C4-2B (cell line): ENCODE results near the gene SPATA13.

Source experiments
- H3K27ac ChIP-seq: fragments of 450-650 bp; 2 replicates; pipeline ENCODE4 v1.5.1; 2017
- ZFX ChIP-seq: fragments of 450-650 bp; IDR thresholded peaks from 2 replicates; pipeline ENCODE4 v1.6.1; 2017
- TF ChIP-seq, protein P1 (sequence below): fragments of 450-650 bp; conservative IDR thresholded peaks from 2 replicates; pipeline ENCODE4 v1.5.1; 2017; ENCODE audit warnings: mild to moderate bottlenecking

The SPATA13 gene

DNA sequence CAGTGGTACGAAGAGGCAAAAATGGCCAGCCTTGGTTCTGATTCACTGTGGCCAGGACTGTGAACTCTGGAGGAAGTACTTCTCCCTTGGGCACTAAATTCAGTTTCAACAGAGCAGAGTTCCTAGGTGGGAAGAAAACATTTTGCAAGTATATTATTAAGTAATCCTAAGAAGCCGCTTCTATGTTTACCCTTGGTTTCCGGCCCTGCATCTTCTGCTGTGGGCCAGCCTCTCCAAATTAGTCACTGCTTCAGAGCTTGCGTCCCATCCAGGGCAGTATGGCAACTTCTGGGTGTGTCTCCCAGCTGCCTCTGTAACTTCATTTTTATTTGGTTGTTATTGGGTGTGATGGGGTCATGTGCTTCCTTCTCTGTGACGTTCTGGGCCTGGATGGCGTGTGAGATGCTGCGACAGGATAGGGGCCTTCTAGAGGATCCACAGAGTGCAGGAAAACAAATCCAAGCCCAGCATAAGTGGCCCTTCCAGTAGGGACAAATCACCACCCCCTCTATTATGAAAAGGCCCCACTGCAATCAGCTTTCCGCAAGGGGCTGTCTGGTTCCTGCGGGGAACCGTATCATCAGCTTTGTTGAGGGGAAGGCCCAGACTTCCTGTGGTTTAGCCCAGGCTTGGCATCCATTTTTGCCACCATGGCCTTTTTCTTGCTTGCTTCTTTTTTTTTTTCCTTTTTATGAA, 93.8 kb downstream of the SPATA13 start:
- no peak overlapping the region for H3K27ac ChIP-seq
- TF ChIP-seq ZFX: no peak
- TF ChIP-seq, protein P1, sequence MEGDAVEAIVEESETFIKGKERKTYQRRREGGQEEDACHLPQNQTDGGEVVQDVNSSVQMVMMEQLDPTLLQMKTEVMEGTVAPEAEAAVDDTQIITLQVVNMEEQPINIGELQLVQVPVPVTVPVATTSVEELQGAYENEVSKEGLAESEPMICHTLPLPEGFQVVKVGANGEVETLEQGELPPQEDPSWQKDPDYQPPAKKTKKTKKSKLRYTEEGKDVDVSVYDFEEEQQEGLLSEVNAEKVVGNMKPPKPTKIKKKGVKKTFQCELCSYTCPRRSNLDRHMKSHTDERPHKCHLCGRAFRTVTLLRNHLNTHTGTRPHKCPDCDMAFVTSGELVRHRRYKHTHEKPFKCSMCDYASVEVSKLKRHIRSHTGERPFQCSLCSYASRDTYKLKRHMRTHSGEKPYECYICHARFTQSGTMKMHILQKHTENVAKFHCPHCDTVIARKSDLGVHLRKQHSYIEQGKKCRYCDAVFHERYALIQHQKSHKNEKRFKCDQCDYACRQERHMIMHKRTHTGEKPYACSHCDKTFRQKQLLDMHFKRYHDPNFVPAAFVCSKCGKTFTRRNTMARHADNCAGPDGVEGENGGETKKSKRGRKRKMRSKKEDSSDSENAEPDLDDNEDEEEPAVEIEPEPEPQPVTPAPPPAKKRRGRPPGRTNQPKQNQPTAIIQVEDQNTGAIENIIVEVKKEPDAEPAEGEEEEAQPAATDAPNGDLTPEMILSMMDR: no peak

- TF ChIP-seq, protein P1: no peak
- no peak for TF ChIP-seq ZFX
- no peak overlapping the region for H3K27ac ChIP-seq
Measured at GRCh38 chr13:24257497-24257896, 97.0 kb downstream of the SPATA13 start.

DNA sequence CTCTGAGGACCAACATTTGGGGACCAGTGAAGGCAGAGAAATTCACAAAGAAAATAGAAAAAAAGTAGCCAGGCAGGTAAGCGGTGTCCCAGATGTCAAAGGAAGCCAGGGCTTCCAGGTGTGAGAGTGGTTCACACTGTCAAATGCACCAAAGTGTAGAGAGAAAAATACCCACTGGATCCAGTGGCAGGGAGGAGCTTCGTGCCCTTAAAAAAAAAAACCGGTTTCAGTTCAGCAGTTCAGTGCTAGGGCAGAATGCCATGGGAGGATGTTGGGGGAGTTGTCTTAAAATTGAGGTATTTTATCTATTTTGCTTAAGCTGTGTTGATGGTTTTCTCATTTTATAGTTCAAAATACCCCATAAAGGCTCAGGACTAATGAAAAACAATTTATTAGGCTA, 101.0 kb downstream of the SPATA13 start:
- H3K27ac ChIP-seq: no peak overlapping the region
- TF ChIP-seq, protein P1: no peak
- TF ChIP-seq ZFX: no peak

DNA sequence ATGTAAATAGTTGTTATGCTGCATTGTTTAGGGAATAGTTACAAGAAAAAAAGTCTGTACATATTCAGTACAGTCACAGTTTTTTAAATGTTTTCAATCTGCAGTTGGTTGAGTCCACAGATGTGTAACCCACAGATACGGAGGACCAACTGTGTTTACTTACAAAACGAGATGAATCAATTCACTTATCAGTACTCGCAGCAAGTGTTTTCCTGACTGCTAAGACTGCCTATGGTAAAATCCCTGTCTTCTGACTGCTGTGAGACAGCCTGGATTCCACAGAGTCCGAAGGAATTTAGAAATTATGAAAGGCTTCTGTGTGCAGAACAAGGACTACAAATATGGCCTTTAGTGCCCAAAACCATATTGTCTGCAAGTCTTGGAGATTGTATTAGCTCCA, 103.1 kb downstream of the SPATA13 start:
- no peak for TF ChIP-seq ZFX
- TF ChIP-seq, protein P1: no peak
- no peak overlapping the region for H3K27ac ChIP-seq

- no peak overlapping the region for H3K27ac ChIP-seq
- TF ChIP-seq ZFX: no peak
- TF ChIP-seq, protein P1: no peak
Measured at GRCh38 chr13:24264976-24265375, 104.5 kb downstream of the SPATA13 start.

- no peak overlapping the region for H3K27ac ChIP-seq
- TF ChIP-seq, protein P1: no peak
- TF ChIP-seq ZFX: no peak
Measured at GRCh38 chr13:24265453-24265852, 104.9 kb downstream of the SPATA13 start.

DNA sequence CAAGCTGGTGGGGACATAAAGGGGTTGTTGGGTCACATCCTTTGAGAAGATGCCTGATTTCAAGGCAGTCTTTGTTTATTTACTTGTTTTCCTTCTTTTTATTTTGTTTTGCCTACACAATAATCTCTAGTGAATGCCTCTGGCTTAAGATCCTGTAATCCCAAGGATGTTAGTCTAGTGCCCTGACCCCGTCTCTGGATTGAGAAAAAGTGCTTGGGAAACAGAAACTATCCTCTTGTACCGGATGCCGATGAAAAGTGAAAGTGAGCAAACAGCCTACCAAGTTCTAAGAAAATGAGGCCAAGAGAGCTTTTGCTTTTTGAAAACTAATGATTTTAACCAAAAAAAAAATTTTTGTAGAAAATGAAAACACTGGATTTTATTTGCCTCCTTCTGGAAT, 106.8 kb downstream of the SPATA13 start:
- no peak overlapping the region for H3K27ac ChIP-seq
- TF ChIP-seq, protein P1: no peak
- TF ChIP-seq ZFX: no peak
